Smooth muscle cell (in vitro differentiated cells): ENCODE results near the gene PPM1K. TPM values are rescaled to one million over a fixed set of nuclear protein-coding genes. Genes with fewer than 3 reads are reported as not detected.
"Not testable (repeated sequence)": the region's sequence is repeated elsewhere in the genome, so short reads cannot be mapped to it uniquely, and the experiment has no call there.

Experiments used
- DNase-seq: peaks from one replicate; lab custom pipeline; 2025; ENCODE audit not compliant: unreplicated experiment; lab: John Stamatoyannopoulos, UW
- H2AFZ ChIP-seq: fragments of 200-600 bp; sonication (generic); 2 replicates; pipeline ENCODE4 v1.6.0; 2016; ENCODE audit warnings: antibody characterized with exemption, low read depth, mild to moderate bottlenecking
- H3F3A ChIP-seq: fragments of 200-600 bp; sonication (generic); 2 replicates; pipeline ENCODE4 v1.6.0; 2017; ENCODE audit warnings: antibody characterized with exemption, low read depth
- H3K27ac ChIP-seq: fragments of 200-600 bp; sonication (generic); 2 replicates; pipeline ENCODE4 v1.5.1; 2016; ENCODE audit warnings: low read depth, mild to moderate bottlenecking
- H3K27me3 ChIP-seq: fragments of 200-600 bp; sonication (generic); 2 replicates; pipeline ENCODE4 v1.6.1; 2016; ENCODE audit warnings: low read depth, mild to moderate bottlenecking
- H3K36me3 ChIP-seq: fragments of 200-600 bp; sonication (generic); 2 replicates; pipeline ENCODE4 v1.5.1; 2016; ENCODE audit warnings: low read depth
- H3K4me1 ChIP-seq: fragments of 200-600 bp; sonication (generic); 2 replicates; pipeline ENCODE4 v1.5.1; 2016; ENCODE audit warnings: low read depth
- H3K4me2 ChIP-seq: fragments of 200-600 bp; sonication (generic); 2 replicates; pipeline ENCODE4 v1.6.0; 2016; ENCODE audit warnings: mild to moderate bottlenecking
- H3K4me3 ChIP-seq: fragments of 200-600 bp; sonication (generic); 2 replicates; pipeline ENCODE4 v1.5.1; 2016; ENCODE audit warnings: mild to moderate bottlenecking
- H3K79me2 ChIP-seq: fragments of 200-600 bp; sonication (generic); 2 replicates; pipeline ENCODE4 v1.6.0; 2016; ENCODE audit warnings: low read depth, mild to moderate bottlenecking
- H3K9ac ChIP-seq: fragments of 200-600 bp; sonication (generic); 2 replicates; pipeline ENCODE4 v1.6.0; 2016; ENCODE audit warnings: low read depth
- H3K9me3 ChIP-seq: fragments of 200-600 bp; sonication (generic); replicated peaks from 2 replicates; pipeline ENCODE4 v1.5.1; 2016; ENCODE audit warnings: low read depth
- H4K20me1 ChIP-seq: fragments of 200-600 bp; sonication (generic); 2 replicates; pipeline ENCODE4 v1.6.0; 2016; ENCODE audit warnings: low read depth
- WGBS: methylation state at CpG from one replicate; pipeline ENCODE4 v1.1.7; 2016; ENCODE audit warnings: low lambda C conversion rate; 5-methylcytosine and 5-hydroxymethylcytosine counted together
- polyA plus RNA-seq: library from polyadenylated mRNA; unstranded; fragments of >200 nt; fragmentation: Nextera tagmentation; extraction: Ambion mirVana; gene quantifications from 2 replicates; pipeline ENCODE4 v1.2.1, GENCODE V29; 2016
- total RNA-seq: library from RNA; depleted of rRNA; stranded (reverse); fragments of >200 nt; gene quantifications from 2 replicates; pipeline ENCODE4 v1.2.3, GENCODE V29; 2014
- TF ChIP-seq, protein P1 (sequence below): fragments of 200-600 bp; sonication (generic); IDR thresholded peaks from 2 replicates; pipeline ENCODE4 v1.5.1; 2017; ENCODE audit warnings: borderline replicate concordance, mild to moderate bottlenecking, antibody characterized with exemption; ENCODE audit not compliant: insufficient read depth, poor library complexity, severe bottlenecking

PPM1K gene
- total and polyA plus RNA-seq, 2 experiments from 2014 or later, result 16.8 to 18.3 TPM

GRCh38 chr4:88315460-88316017 is 31.2 kb upstream of the PPM1K start:
- H2AFZ ChIP-seq, result no peak overlapping the region
- WGBS, result 90% methylated on average over 5 of the region's 5 CpGs

DNA sequence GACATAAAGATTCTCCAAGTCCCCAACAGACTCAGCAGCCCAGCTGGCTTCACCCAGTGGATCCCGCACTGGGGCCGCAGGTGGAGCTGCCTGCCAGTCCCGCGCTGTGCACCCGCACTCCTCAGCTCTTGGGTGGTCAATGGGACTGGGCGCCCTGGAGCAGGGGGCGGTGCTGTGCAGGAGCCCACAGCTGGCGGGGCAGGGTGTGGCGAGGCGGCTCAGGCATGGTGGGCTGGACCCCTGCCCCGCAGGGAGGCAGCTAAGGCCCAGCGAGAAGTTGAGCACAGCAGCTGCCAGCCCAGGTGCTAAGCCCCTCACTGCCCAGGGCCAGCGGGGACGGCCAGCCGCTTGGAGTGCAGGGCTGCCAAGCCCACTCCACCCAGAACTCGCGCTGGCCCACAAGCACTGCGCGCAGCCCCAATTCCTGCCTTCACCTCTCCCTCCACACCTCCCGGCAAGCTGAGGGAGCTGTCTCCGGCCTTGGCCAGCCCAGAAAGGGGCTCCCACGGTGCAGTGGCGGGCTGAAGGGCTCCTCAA is 28.8 kb upstream of the PPM1K start:
- not testable (repeated sequence) for H4K20me1 ChIP-seq, H3K27me3 ChIP-seq, H3K9me3 ChIP-seq, H2AFZ ChIP-seq, H3K79me2 ChIP-seq, DNase-seq, H3K27ac ChIP-seq, H3K4me1 ChIP-seq, H3K36me3 ChIP-seq, H3F3A ChIP-seq, H3K9ac ChIP-seq, H3K4me2 ChIP-seq, H3K4me3 ChIP-seq
- 96% methylated on average over 21 of the region's 23 CpGs for WGBS

More at GRCh38 chr4:88315460-88316017, 31.2 kb upstream of the PPM1K start:
- Histone ChIP-seq H3K27me3 (no peaks in the 10 kb centered on the region), H3K9me3 (no peaks in the 10 kb centered on the region), H3F3A (no peaks in the 10 kb centered on the region), H3K27ac (no peak overlapping the region), H3K79me2 (no peaks in the 10 kb centered on the region), H3K4me2 (no peak overlapping the region), H3K9ac (no peak overlapping the region), H3K4me1 (no peaks in the 10 kb centered on the region), H3K36me3 (no peaks in the 10 kb centered on the region), H3K4me3 (no peak overlapping the region), H4K20me1 (no peaks in the 10 kb centered on the region)
- DNase-seq, result no peak
- TF ChIP-seq, protein P1, sequence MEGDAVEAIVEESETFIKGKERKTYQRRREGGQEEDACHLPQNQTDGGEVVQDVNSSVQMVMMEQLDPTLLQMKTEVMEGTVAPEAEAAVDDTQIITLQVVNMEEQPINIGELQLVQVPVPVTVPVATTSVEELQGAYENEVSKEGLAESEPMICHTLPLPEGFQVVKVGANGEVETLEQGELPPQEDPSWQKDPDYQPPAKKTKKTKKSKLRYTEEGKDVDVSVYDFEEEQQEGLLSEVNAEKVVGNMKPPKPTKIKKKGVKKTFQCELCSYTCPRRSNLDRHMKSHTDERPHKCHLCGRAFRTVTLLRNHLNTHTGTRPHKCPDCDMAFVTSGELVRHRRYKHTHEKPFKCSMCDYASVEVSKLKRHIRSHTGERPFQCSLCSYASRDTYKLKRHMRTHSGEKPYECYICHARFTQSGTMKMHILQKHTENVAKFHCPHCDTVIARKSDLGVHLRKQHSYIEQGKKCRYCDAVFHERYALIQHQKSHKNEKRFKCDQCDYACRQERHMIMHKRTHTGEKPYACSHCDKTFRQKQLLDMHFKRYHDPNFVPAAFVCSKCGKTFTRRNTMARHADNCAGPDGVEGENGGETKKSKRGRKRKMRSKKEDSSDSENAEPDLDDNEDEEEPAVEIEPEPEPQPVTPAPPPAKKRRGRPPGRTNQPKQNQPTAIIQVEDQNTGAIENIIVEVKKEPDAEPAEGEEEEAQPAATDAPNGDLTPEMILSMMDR, result no peak

- no peak overlapping the region for H3K27ac ChIP-seq
- H3K79me2 ChIP-seq, result no peaks in the 10 kb centered on the region
- no peak overlapping the region for H3K4me2 ChIP-seq
- H3K9me3 ChIP-seq, result no peaks in the 10 kb centered on the region
- no peak for DNase-seq
- H4K20me1 ChIP-seq, result no peaks in the 10 kb centered on the region
- no peaks in the 10 kb centered on the region for H3K4me1 ChIP-seq
- H2AFZ ChIP-seq, result no peak overlapping the region
- no peaks in the 10 kb centered on the region for H3F3A ChIP-seq
- H3K9ac ChIP-seq, result no peak overlapping the region
- H3K4me3 ChIP-seq, result no peak overlapping the region
- WGBS, result 89% methylated on average over 1 of the region's 1 CpG
- TF ChIP-seq, protein P1, result no peak
- no peaks in the 10 kb centered on the region for H3K27me3 ChIP-seq
- H3K36me3 ChIP-seq, result no peaks in the 10 kb centered on the region
Observed at GRCh38 chr4:88308587-88308986, 24.2 kb upstream of the PPM1K start.

DNA sequence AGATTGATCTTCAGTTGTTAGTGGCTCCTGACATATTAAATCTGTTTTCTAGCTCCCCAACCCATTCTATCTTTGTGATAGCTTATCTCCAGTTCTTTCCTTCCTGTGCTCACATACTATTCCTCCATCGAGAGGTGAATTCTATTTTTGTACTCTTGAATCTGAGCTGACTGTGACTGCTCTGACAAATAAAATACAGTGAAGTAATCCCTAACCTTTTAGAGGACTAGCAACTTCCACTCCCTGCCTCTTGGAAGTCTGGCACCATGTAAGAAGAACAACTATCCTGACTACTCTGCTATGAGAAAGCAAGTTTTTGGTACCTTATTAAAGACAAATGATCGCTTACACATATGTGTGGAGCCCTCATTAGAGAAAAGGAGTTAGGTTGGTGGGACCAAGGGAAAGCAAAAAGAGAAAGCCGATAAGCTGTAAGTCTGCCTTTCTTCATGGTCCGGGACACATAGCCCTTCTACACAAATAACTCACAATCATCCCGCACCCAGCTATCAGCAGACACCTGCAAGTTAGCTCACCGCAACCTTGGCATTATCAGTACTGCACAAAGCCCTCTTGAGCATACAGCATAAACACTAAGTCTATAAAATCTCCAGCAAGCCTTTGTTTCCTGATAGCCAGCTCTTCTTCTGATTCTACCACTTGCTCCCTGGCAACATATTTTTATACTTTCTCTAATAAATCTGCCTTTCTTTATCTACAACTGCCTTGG is 13.5 kb upstream of the PPM1K start:
- Histone ChIP-seq H3F3A (no peaks in the 10 kb centered on the region), H4K20me1 (no peaks in the 10 kb centered on the region), H3K4me2 (no peak overlapping the region), H3K36me3 (no peaks in the 10 kb centered on the region), H3K27ac (no peak overlapping the region), H3K4me3 (no peak overlapping the region), H3K79me2 (no peaks in the 10 kb centered on the region), H3K9ac (no peak overlapping the region), H3K9me3 (no peaks in the 10 kb centered on the region), H3K4me1 (no peaks in the 10 kb centered on the region), H2AFZ (no peak overlapping the region), H3K27me3 (no peaks in the 10 kb centered on the region)
- TF ChIP-seq, protein P1, result no peak
- no peak for DNase-seq
- WGBS, result 84% methylated on average over 6 of the region's 6 CpGs
